NCI-H1436 (cell line): ENCODE data around the gene MCTP2.
"Not testable (repeated sequence)": the region's sequence is repeated elsewhere in the genome, so short reads cannot be mapped to it uniquely, and the experiment has no call there.

ENCODE experiments used
- DNase-seq: peaks from one replicate; lab custom pipeline; 2025; lab: John Stamatoyannopoulos, UW

Gene MCTP2

GRCh38 chr15:94236608-94237007 is 5.2 kb downstream of the MCTP2 start:
- DNase-seq = no peak

- no peak for DNase-seq
Observed at GRCh38 chr15:94237903-94238302, 6.5 kb downstream of the MCTP2 start.

- no peak for DNase-seq
Observed at GRCh38 chr15:94238539-94239118, 7.3 kb downstream of the MCTP2 start.

GRCh38 chr15:94239474-94239873 is 8.1 kb downstream of the MCTP2 start:
- no peak for DNase-seq

GRCh38 chr15:94240480-94240879 is 9.1 kb downstream of the MCTP2 start:
- DNase-seq = no peak

GRCh38 chr15:94242257-94242656 is 10.9 kb downstream of the MCTP2 start:
- DNase-seq = no peak

GRCh38 chr15:94243003-94243402 is 11.6 kb downstream of the MCTP2 start:
- DNase-seq = not testable (repeated sequence)

- no peak for DNase-seq
Observed at GRCh38 chr15:94243418-94243817, 12.1 kb downstream of the MCTP2 start.

GRCh38 chr15:94246016-94246415 is 14.7 kb downstream of the MCTP2 start:
- DNase-seq = no peak

- DNase-seq = no peak
Observed at GRCh38 chr15:94247789-94248638, 16.7 kb downstream of the MCTP2 start.

- no peak for DNase-seq
Observed at GRCh38 chr15:94250801-94251200, 19.4 kb downstream of the MCTP2 start.

- no peak for DNase-seq
Observed at GRCh38 chr15:94252223-94252766, 20.9 kb downstream of the MCTP2 start.

GRCh38 chr15:94252906-94253491 is 21.6 kb downstream of the MCTP2 start:
- no peak for DNase-seq

GRCh38 chr15:94253742-94254141 is 22.4 kb downstream of the MCTP2 start:
- DNase-seq = no peak

- DNase-seq = no peak
Observed at GRCh38 chr15:94255540-94255939, 24.2 kb downstream of the MCTP2 start.

GRCh38 chr15:94256511-94256910 is 25.1 kb downstream of the MCTP2 start:
- DNase-seq = no peak

GRCh38 chr15:94257776-94258175 is 26.4 kb downstream of the MCTP2 start:
- not testable (repeated sequence) for DNase-seq

GRCh38 chr15:94258246-94258645 is 26.9 kb downstream of the MCTP2 start:
- no peak for DNase-seq

- no peak for DNase-seq
Observed at GRCh38 chr15:94259121-94259751, 27.9 kb downstream of the MCTP2 start.

GRCh38 chr15:94259863-94260262 is 28.5 kb downstream of the MCTP2 start:
- no peak for DNase-seq

- DNase-seq = no peak
Observed at GRCh38 chr15:94262201-94262600, 30.8 kb downstream of the MCTP2 start.
